HG03095 (cell line): ENCODE data around the gene STAT5B.

Experiments
- ATAC-seq: cut with Tn5 transposase; IDR thresholded peaks from one replicate; pipeline ENCODE4 v1.9.1; 2021; ENCODE audit warnings: moderate library complexity; ENCODE audit not compliant: unreplicated experiment

Gene STAT5B

GRCh38 chr17:42159796-42160530 lies 116.2 kb downstream of the STAT5B start:
- ATAC-seq: no peak

GRCh38 chr17:42155614-42156045 lies 120.6 kb downstream of the STAT5B start:
- ATAC-seq: no peak

GRCh38 chr17:42153919-42154742 lies 122.1 kb downstream of the STAT5B start:
- ATAC-seq: no peak
